BLaER1 treated with 17β-estradiol and CSF1 and Interleukin-3, amounts not matched to agents 10 nM and 100 nM (cell line): ENCODE measurements around the gene SOBP.
A peak's percentile ranks its signal among the peaks of the same experiment; 100 is the strongest.

Source experiments
- H3K27ac ChIP-seq, 11 experiments: shearing (Covaris generic); formaldehyde crosslinking; 2 replicates each; pipeline ENCODE4 v1.8.1; 2022
- H3K27me3 ChIP-seq, 11 experiments: shearing (Covaris generic); formaldehyde crosslinking; 2 replicates each; pipeline ENCODE4 v1.8.1; 2022
- H3K36me3 ChIP-seq, 11 experiments: shearing (Covaris generic); formaldehyde crosslinking; 2 replicates each; pipeline ENCODE4 v1.8.1; 2022
- H3K4me1 ChIP-seq, 10 experiments: shearing (Covaris generic); formaldehyde crosslinking; 2 replicates each; pipeline ENCODE4 v1.8.1; 2022
- H3K4me2 ChIP-seq, 11 experiments: shearing (Covaris generic); formaldehyde crosslinking; 2 replicates each; pipeline ENCODE4 v1.8.1; 2022
- H3K4me3 ChIP-seq, 10 experiments: shearing (Covaris generic); formaldehyde crosslinking; 2 replicates each; pipeline ENCODE4 v1.8.1; 2022
- H3K9ac ChIP-seq, 11 experiments: shearing (Covaris generic); formaldehyde crosslinking; 2 replicates each; pipeline ENCODE4 v1.8.1; 2022
- H3K9me3 ChIP-seq, 11 experiments: shearing (Covaris generic); formaldehyde crosslinking; replicated peaks in 1 of 11; 2 replicates each; pipeline ENCODE4 v1.8.1; 2022
- H4K20me1 ChIP-seq, 11 experiments: shearing (Covaris generic); formaldehyde crosslinking; 2 replicates each; pipeline ENCODE4 v1.8.1; 2022
- Cebpa-rat ChIP-seq, 11 experiments: shearing (Covaris generic); IDR thresholded peaks; 2 replicates each; pipeline ENCODE4 v1.8.1; 2022

The SOBP gene

DNA sequence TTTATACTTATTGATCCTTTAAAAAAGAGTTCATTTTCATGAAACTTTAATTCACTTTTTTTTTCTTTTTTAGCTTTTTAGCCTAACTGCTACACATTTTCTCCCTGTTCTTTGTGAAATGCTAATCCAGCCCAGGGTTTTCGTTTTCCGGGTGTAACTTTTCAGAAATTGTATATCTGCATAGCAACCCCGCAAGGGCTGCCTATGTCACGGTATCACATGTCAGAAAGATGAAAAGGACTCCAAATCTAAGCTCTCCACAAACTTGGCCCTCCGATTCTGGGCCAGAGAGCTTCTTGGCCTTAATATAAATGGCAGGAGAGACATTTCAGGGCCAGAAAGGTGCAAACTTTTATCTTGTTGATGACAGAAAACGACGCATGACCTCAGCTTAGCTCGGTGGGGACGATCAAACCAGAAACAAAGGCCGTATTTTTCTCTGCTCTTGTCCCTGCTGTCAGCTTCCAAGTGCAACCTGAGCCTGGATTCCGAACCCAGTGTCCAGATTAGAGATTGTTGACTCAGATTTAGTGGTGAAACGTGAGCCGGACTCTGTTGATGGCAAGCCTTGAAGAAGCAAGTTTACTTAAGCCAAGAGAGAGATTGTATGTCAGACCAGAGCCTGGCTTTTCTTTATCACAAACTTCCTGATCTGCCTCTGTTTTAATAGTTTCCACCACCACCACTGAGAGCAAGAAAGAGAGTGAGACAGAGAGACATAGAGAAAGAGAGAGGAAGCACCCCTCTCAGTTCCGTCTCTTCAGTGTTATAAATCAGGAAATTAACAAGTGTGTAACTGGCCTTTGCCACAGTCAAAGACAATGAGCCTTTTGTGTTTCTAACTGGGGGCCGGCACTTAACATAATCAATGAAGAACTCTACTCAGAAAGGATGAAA, 176.4 kb downstream of the SOBP start:
- Histone ChIP-seq H3K4me3 (no peak overlapping the region), H3K27me3 (no peaks in the 10 kb centered on the region), H3K4me2 (peak overlapping the region in 5 of 11 experiments; percentile 18 to 89 (median 57); a peak in 9 of 22 replicates), H3K4me1 (peaks cover 27 to 72% (median 44%) of the 10 kb centered on the region in 10 experiments), H4K20me1 (no peaks in the 10 kb centered on the region), H3K9ac (no peak overlapping the region; a peak in 1 of 22 replicates), H3K9me3 (0 out of 22 replicates have a peak, but pooled peaks cover 0 to 8% (median 0%) of the 10 kb centered on the region in 11 experiments), H3K27ac (peak overlapping the region in 3 of 11 experiments; percentile 22 to 52 (median 24); a peak in 3 of 22 replicates), H3K36me3 (no peaks in the 10 kb centered on the region)
- no peak for TF ChIP-seq Cebpa-rat (IDR thresholded peaks at IDR 0.05)

DNA sequence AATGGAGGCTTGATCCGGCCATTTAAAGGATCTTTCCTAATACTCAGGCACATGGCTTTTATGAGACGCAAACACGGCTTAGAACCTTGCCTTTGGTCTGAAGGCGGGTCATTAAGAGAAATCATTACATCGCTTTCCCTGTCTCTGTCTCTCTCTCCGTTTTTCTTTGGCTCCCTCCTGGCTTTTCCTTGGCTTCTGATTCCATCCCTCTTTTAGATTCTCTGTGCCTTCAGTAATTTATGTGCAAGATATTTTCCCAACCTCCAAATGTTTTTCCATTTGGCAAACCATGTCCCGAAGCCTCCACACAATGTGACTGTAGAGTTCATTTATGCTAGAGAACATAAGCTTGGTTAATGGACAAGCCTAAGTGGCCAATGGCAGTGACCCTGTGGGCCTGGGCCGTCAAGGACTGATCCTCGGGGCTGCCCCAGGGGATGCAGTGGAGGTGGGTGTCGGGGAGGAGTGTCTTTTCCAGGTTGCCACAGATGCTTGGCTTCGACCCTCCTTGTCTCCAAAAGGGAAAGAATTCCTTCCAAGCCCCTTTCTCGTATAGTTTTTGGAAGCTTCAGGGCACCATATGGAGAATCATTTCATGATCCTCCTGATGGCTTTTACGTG, 177.2 kb downstream of the SOBP start:
- TF ChIP-seq Cebpa-rat (IDR thresholded peaks at IDR 0.05): no peak

DNA sequence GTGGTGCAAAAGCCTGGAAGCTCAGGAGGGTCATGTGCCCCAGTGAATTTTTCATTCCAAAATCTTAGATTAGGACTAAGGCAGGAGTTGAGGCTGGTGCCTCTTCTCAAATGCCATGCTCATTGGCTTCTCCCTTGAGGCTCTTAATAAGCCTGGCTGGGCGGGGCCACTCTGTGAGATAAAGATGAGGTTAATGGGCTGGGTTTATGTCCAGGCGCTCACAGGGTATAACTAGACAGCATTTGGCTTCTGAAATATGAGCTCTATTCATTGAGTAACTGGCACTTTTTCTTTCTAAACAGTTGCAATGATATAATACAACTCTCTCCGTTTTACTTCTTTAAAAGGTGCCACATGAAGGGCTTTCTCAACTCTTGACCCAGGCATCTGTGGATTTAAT, 177.9 kb downstream of the SOBP start:
- H3K9ac ChIP-seq: no peak overlapping the region
- H3K4me1 ChIP-seq: peaks cover 32 to 76% (median 52%) of the 10 kb centered on the region in 10 experiments
- no peak overlapping the region for H3K27ac ChIP-seq
- H3K36me3 ChIP-seq: no peaks in the 10 kb centered on the region
- peak overlapping the region in 6 of 11 experiments; percentile 3 to 90 (median 85); a peak in 8 of 22 replicates for H3K4me2 ChIP-seq
- H3K27me3 ChIP-seq: no peaks in the 10 kb centered on the region
- H3K9me3 ChIP-seq: 0 out of 22 replicates have a peak, but pooled peaks cover 0 to 8% (median 0%) of the 10 kb centered on the region in 11 experiments
- no peak for TF ChIP-seq Cebpa-rat (IDR thresholded peaks at IDR 0.05)
- no peak overlapping the region for H3K4me3 ChIP-seq
- no peaks in the 10 kb centered on the region for H4K20me1 ChIP-seq

More for the DNA sequence above, 177.2 kb downstream of the SOBP start:
- H3K9me3 ChIP-seq: 0 out of 22 replicates have a peak, but pooled peaks cover 0 to 8% (median 0%) of the 10 kb centered on the region in 11 experiments
- no peaks in the 10 kb centered on the region for H3K36me3 ChIP-seq
- no peaks in the 10 kb centered on the region for H4K20me1 ChIP-seq
- no peak overlapping the region; a peak in 1 of 22 replicates for H3K9ac ChIP-seq
- peaks cover 32 to 72% (median 51%) of the 10 kb centered on the region in 10 experiments for H3K4me1 ChIP-seq
- H3K4me2 ChIP-seq: peak overlapping the region in 5 of 11 experiments; percentile 18 to 89 (median 57); a peak in 9 of 22 replicates
- no peak overlapping the region for H3K4me3 ChIP-seq
- H3K27ac ChIP-seq: peak overlapping the region in 3 of 11 experiments; percentile 22 to 52 (median 24); a peak in 2 of 22 replicates
- H3K27me3 ChIP-seq: no peaks in the 10 kb centered on the region

DNA sequence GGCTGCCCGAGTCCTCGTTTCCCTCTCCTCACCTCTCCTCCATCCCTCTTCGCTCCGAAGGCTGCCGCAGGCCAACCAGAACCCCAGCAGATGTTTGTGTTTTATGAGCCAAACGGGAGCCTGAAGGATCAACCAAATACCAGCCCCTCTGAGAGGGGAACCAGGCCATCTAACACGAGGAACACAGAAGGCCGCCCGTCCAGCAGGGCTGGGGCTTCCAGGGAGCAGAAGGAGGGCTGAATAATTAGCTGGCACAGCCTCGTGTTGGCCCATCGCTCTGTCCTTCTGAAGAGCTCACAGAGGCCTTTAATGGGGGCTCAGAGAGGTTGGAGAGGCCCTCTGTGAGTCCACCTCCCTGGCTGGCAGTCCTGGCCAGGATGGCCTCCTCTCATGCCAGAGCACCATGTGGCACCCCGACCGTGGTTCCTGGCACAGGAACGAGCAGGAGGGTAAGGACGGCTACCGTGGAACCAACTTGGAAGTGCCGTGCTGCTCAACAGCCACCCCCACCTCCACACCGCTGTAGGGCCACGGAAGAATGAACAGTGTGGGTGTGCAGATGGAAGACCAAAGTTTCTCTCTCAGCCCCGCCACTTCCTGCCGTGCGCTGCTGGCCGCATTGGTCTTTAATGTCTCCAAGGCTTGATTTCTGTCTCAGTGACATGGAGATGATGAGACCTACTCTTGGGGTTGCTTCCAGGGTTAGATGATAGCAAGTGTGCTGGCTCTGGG, 179.0 kb downstream of the SOBP start:
- Histone ChIP-seq H3K36me3 (no peaks in the 10 kb centered on the region), H3K27me3 (no peaks in the 10 kb centered on the region), H3K4me1 (peaks cover 32 to 87% (median 53%) of the 10 kb centered on the region in 10 experiments), H4K20me1 (no peaks in the 10 kb centered on the region), H3K4me2 (peak overlapping the region; percentile 72 to 91 (median 86)), H3K9me3 (0 out of 22 replicates have a peak, but pooled peaks cover 0 to 8% (median 0%) of the 10 kb centered on the region in 11 experiments), H3K4me3 (peak overlapping the region in 1 of 10 experiments; percentile 13; a peak in 2 of 20 replicates), H3K27ac (peak overlapping the region in 9 of 11 experiments; percentile 9 to 77 (median 67); a peak in 17 of 22 replicates), H3K9ac (peak overlapping the region in 5 of 11 experiments; percentile 27 to 55 (median 41); a peak in 8 of 22 replicates)
- no peak for TF ChIP-seq Cebpa-rat (IDR thresholded peaks at IDR 0.05)

DNA sequence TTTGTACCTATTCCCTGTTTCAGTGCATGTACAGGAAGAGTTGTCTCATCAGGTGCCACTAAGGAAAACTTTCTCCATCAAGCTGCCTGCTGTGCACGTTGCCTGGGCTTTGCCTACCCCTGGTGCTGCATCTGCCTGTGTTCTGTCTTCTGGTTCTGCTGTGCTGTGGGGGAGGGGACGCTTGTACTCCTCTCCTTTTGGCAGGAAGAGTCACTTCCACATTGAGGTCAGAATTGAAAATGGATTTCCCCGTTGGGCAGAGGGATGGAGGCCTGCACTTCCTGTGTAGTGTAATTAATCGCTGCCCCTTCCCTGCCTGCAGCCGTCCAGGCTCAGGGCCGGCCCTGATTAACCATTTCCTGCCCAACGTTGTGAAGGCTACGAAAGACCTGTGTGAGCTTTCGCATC, 180.9 kb downstream of the SOBP start:
- Histone ChIP-seq H3K4me3 (peak overlapping the region in 4 of 10 experiments; percentile 17 to 20 (median 18); a peak in 4 of 20 replicates), H3K4me1 (peaks cover 40 to 91% (median 59%) of the 10 kb centered on the region in 10 experiments), H3K4me2 (peak overlapping the region; percentile 80 to 91 (median 86)), H4K20me1 (no peaks in the 10 kb centered on the region), H3K27ac (peak overlapping the region in 10 of 11 experiments; percentile 17 to 78 (median 67); a peak in 18 of 22 replicates), H3K9me3 (0 out of 22 replicates have a peak, but pooled peaks cover 0 to 8% (median 0%) of the 10 kb centered on the region in 11 experiments), H3K36me3 (no peaks in the 10 kb centered on the region), H3K27me3 (no peaks in the 10 kb centered on the region), H3K9ac (peak overlapping the region in 9 of 11 experiments; percentile 12 to 62 (median 36); a peak in 13 of 22 replicates)
- no peak for TF ChIP-seq Cebpa-rat (IDR thresholded peaks at IDR 0.05)

DNA sequence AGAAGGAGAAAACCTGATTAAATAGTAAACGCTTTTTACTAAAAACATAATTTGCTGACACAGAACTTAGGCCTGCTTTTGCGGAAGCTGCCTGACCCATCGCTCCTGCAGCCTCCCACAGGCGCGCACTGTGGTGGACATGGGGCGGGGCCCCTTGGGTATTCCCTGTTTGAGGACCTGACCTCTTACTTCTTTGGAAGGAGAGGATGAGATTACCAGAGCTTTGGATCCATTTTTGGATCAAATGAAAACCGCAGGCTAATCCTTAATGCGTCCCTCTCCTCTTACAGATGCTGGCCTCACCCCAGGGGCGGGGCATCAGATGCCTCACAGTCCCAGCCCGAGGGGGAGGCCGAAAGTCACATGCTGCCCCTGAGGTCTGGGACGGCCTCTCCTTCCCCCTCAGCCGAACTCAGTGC, 183.2 kb downstream of the SOBP start:
- TF ChIP-seq Cebpa-rat (IDR thresholded peaks at IDR 0.05): no peak
- Histone ChIP-seq H3K9ac (no peak overlapping the region), H3K27me3 (no peaks in the 10 kb centered on the region), H3K4me1 (peaks cover 40 to 68% (median 49%) of the 10 kb centered on the region in 10 experiments), H4K20me1 (no peaks in the 10 kb centered on the region), H3K36me3 (no peaks in the 10 kb centered on the region), H3K9me3 (no peaks in the 10 kb centered on the region), H3K4me2 (peak overlapping the region in 4 of 11 experiments; percentile 13 to 86 (median 60); a peak in 6 of 22 replicates), H3K27ac (no peak overlapping the region), H3K4me3 (no peak overlapping the region)

DNA sequence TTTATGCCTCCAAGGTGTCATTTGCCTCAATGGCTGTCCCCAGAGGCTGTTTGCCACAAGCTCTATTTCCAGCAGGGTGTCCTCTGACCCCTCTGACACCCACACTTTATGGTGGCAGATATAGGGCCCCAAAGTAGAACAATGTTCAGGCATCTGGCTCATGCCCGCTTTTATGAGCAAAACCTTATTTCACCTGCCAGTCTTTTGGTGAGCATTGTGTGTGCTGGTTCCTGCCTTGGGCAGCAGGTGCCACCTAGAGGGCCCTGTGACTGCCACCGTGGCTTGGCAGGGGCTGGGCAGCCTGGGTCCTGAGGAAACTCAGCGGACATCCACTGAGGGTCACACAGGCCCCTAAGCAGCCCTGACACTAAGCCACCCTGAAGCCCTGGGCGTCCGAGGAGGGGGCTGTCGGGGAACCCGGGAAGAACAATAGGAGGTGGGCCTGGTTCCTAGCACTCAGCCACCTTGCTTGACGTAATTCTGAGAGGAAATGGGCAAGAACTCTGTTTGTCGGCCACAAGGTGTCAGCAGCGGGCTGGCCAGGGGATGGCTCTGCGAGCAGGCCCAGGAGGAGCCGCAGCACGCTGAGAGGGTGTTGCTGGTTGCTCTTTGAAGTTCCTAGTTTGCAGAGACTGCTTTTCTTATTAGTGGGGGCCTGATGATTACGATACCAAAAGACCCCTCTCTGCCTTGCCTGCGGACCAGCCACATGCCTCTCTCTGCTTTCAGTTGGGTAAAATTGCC, 185.2 kb downstream of the SOBP start:
- H3K27me3 ChIP-seq: no peaks in the 10 kb centered on the region
- H3K4me2 ChIP-seq: peak overlapping the region; percentile 27 to 80 (median 69)
- peaks cover 23 to 47% (median 29%) of the 10 kb centered on the region in 10 experiments for H3K4me1 ChIP-seq
- no peaks in the 10 kb centered on the region for H3K9me3 ChIP-seq
- peak overlapping the region in 1 of 10 experiments; percentile 31; a peak in 1 of 20 replicates for H3K4me3 ChIP-seq
- peak overlapping the region in 7 of 11 experiments; percentile 33 to 51 (median 43); a peak in 7 of 22 replicates for H3K27ac ChIP-seq
- H3K36me3 ChIP-seq: no peaks in the 10 kb centered on the region
- no peaks in the 10 kb centered on the region for H4K20me1 ChIP-seq
- peak overlapping the region in 9 of 11 experiments; percentile 6 to 66 (median 52); a peak in 13 of 22 replicates for H3K9ac ChIP-seq
- TF ChIP-seq Cebpa-rat (IDR thresholded peaks at IDR 0.05): no peak
